HG03378 (cell line): Measurements from ENCODE around the gene ETF1.
A peak's percentile ranks its signal among the peaks of the same experiment; 100 is the strongest.
"Not testable (repeated sequence)": the region's sequence is repeated elsewhere in the genome, so short reads cannot be mapped to it uniquely, and the experiment has no call there.

Experiments used
- ATAC-seq: cut with Tn5 transposase; IDR thresholded peaks from one replicate; pipeline ENCODE4 v1.9.1; 2021; ENCODE audit warnings: mild to moderate bottlenecking, moderate library complexity; ENCODE audit not compliant: unreplicated experiment

ETF1 gene

DNA sequence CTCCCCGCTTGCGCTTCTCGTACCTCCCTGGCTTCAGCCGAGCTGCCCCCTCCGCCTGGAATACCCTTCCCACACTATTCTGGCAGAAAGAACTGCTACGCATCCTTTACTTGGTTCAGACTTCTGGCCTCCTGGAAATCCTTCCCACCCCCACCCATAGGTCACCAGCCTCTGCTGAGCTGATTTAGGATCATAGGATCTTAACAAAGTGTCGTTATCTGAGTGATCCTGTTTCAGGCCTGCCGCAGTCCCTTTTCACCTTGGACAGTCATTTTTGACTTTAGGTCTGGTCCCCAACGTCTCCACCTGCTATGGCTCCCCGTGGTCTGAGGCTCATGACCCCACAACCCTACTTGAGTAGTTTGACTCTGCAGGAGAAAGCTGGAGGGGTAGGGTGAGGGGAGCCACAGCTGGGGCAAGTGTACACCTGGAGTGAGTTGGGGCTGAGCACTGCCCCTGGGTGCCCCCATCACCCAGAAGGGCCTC lies 50.4 kb downstream of the ETF1 start:
- no peak for ATAC-seq

GRCh38 chr5:138491669-138492559 lies 51.1 kb downstream of the ETF1 start:
- ATAC-seq: peak; percentile 72

GRCh38 chr5:138491284-138491648 lies 51.8 kb downstream of the ETF1 start:
- no peak for ATAC-seq

GRCh38 chr5:138490648-138491283 lies 52.3 kb downstream of the ETF1 start:
- ATAC-seq: no peak

- ATAC-seq: no peak
Observed at GRCh38 chr5:138489683-138490061, 53.4 kb downstream of the ETF1 start.

DNA sequence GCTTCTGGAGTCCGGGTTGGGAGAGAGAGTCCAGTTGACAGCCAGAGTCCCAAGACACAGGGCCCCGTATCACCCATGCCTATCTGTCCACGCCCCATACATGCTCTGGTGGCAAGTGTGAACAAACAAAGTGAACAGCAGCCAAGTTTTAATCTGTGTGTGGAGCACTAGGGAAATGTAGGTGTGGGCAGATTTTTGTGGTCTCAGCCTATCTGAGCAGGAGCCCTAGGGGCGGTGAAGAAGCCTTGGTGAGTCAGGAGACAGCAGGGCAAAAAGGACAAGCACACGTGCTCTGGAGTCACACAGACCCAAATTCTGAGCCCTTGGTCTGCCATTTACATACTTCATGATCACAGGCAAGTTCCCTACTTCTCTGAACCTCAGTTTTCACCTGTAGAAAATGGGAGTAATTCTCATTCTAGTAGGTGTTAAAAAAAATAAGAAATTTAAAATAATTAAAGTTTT lies 54.5 kb downstream of the ETF1 start:
- no peak for ATAC-seq

DNA sequence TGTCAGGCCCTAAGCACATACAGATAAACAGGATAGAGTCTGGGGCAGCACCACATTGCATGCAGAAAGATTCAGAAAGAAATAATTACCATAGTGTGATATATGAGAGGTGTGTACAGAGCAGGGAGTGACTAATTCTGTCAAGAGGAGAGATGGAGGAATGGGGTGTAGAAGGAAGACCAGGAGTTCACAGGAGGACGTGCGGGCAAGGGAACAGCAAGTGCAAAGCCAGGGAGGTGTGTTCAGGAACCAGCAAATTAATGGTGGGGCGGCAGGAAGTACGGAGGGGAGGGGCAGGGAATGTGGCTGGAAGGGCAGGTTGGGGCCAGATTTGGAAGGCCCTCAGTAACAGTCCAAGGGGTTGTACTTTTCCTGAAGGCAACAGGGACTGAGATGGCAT lies 60.4 kb downstream of the ETF1 start:
- ATAC-seq: no peak

DNA sequence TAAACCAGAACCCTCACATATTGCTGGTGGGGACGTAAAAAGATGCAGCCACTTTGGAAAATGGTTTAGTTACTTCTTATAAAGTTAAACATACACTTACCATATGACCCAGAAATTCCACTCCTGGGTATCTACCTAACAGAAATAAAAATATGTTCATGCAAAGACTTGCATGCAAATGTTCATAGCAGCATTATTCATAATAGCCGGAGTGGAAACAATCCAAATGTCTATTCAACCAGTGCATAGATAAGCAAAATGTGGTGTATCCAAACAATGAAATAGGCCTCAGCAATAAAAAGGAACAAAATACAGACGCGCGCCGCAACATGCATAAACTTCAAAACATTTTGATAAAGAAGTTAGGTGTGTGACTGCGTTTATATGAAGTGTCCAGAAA lies 66.1 kb downstream of the ETF1 start:
- no peak for ATAC-seq

GRCh38 chr5:138473151-138473550 lies 69.9 kb downstream of the ETF1 start:
- not testable (repeated sequence) for ATAC-seq

GRCh38 chr5:138472353-138472752 lies 70.7 kb downstream of the ETF1 start:
- no peak for ATAC-seq

- no peak for ATAC-seq
Observed at GRCh38 chr5:138471052-138471361, 72.0 kb downstream of the ETF1 start.

GRCh38 chr5:138470322-138471051 lies 72.5 kb downstream of the ETF1 start:
- ATAC-seq: no peak

GRCh38 chr5:138469540-138470321 lies 73.3 kb downstream of the ETF1 start:
- no peak for ATAC-seq

GRCh38 chr5:138468966-138469539 lies 74.0 kb downstream of the ETF1 start:
- no peak for ATAC-seq

GRCh38 chr5:138468133-138468965 lies 74.7 kb downstream of the ETF1 start:
- ATAC-seq: no peak

DNA sequence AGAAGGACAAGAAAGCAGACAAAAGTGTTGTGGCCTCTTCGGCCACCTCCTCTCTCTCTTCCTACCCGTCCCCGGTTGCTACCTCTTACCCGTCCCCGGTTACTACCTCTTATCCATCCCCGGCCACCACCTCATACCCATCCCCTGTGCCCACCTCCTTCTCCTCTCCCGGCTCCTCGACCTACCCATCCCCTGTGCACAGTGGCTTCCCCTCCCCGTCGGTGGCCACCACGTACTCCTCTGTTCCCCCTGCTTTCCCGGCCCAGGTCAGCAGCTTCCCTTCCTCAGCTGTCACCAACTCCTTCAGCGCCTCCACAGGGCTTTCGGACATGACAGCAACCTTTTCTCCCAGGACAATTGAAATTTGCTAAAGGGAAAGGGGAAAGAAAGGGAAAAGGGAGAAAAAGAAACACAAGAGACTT lies 75.3 kb downstream of the ETF1 start:
- ATAC-seq: no peak

DNA sequence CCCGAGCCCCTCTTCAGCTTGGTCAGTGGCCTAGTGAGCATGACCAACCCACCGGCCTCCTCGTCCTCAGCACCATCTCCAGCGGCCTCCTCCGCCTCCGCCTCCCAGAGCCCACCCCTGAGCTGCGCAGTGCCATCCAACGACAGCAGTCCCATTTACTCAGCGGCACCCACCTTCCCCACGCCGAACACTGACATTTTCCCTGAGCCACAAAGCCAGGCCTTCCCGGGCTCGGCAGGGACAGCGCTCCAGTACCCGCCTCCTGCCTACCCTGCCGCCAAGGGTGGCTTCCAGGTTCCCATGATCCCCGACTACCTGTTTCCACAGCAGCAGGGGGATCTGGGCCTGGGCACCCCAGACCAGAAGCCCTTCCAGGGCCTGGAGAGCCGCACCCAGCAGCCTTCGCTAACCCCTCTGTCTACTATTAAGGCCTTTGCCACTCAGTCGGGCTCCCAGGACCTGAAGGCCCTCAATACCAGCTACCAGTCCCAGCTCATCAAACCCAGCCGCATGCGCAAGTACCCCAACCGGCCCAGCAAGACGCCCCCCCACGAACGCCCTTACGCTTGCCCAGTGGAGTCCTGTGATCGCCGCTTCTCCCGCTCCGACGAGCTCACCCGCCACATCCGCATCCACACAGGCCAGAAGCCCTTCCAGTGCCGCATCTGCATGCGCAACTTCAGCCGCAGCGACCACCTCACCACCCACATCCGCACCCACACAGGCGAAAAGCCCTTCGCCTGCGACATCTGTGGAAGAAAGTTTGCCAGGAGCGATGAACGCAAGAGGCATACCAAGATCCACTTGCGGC lies 75.9 kb downstream of the ETF1 start:
- ATAC-seq: no peak

DNA sequence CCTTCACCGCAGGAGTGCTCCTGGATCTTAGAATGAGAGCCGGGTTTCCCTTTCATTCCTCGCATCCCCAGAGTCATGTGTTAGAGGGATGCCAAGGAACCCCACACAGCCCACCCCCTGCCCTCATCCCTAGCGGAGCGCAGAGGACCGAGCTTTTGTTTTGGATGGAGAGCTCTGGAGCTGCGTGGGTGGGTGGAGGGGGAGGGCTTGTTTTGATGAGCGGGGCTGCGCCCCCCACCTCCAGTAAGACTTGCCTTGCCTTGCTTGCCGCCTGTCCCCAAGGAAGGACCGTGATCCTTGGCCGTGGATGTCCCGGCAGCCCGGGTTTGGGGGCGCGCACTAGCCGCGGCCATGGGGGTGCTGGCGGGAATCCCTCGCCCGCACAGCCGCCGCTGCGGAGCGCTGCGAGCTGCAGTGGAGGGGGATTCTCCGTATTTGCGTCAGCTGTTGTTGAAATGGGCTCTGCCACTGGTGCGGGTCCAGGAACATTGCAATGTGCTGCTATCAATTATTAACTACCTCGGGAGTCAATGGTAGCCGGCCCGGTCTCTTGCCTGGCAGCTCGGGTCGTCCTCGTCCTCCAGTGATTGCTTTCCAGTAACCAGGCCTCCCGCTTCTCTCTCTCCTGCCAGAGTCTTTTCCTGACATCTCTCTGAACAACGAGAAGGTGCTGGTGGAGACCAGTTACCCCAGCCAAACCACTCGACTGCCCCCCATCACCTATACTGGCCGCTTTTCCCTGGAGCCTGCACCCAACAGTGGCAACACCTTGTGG lies 76.7 kb downstream of the ETF1 start:
- no peak for ATAC-seq
